ENCODE results near the gene ARPC5L.
A peak's percentile ranks its signal among the peaks of the same experiment; 100 is the strongest.

ARPC5L gene

GRCh38 chr9:124882231-124882630, 20.3 kb downstream of the ARPC5L start:
- TF ChIP-seq CTCF (conservative IDR thresholded peaks at IDR 0.05; ENCODE audit: low read depth): no peak
- H3K27ac ChIP-seq: no peak overlapping the region; the same call in 1 of the 2 replicates
- CTCF ChIA-PET: interaction anchor here (0.6 to 1.2 kb wide), 5 partner anchors 10 to 108 kb away, joined by 3 to 5 read pairs (median 3); partner anchors contain the start of gene WDR38
- POLR2A ChIA-PET (ENCODE audit: low non-redundant PET): no interaction called here
- DNase-seq (ENCODE audit: low spot score): no peak

GRCh38 chr9:124884376-124884775, 22.4 kb downstream of the ARPC5L start:
- ChIA-PET CTCF (interaction anchor here (0.6 kb wide), 1 partner anchor 10 kb away, joined by 3 read pairs; no protein-coding TSS in a partner anchor), POLR2A (ENCODE audit: low non-redundant PET) (no interaction called here)
- no peak for TF ChIP-seq CTCF (conservative IDR thresholded peaks at IDR 0.05; ENCODE audit: low read depth)
- no peak overlapping the region for H3K27ac ChIP-seq
- no peak for DNase-seq (ENCODE audit: low spot score)

GRCh38 chr9:124885551-124885950, 23.6 kb downstream of the ARPC5L start:
- ChIA-PET POLR2A (ENCODE audit: low non-redundant PET) (no interaction called here), CTCF (no interaction called here)

GRCh38 chr9:124886461-124886860, 24.5 kb downstream of the ARPC5L start:
- ChIA-PET POLR2A (ENCODE audit: low non-redundant PET) (no interaction called here), CTCF (interaction anchor here (0.6 to 0.7 kb wide), 2 partner anchors 23 to 75 kb away, joined by 3 to 4 read pairs; no protein-coding TSS in a partner anchor)
- no peak for DNase-seq (ENCODE audit: low spot score)
- H3K27ac ChIP-seq: peak overlapping the region; percentile 5
- no peak for TF ChIP-seq CTCF (conservative IDR thresholded peaks at IDR 0.05; ENCODE audit: low read depth)

More at GRCh38 chr9:124885551-124885950, 23.6 kb downstream of the ARPC5L start:
- DNase-seq (ENCODE audit: low spot score): no peak
- TF ChIP-seq CTCF (conservative IDR thresholded peaks at IDR 0.05; ENCODE audit: low read depth): no peak
- peak overlapping the region; percentile 5; the same call in 1 of the 2 replicates for H3K27ac ChIP-seq

- ChIA-PET CTCF (interaction anchor here (0.7 to 1.1 kb wide), 2 partner anchors 9 to 22 kb away, joined by 3 read pairs; no protein-coding TSS in a partner anchor), POLR2A (ENCODE audit: low non-redundant PET) (no interaction called here)
- no peak for TF ChIP-seq CTCF (conservative IDR thresholded peaks at IDR 0.05; ENCODE audit: low read depth)
- no peak for DNase-seq (ENCODE audit: low spot score)
- peak overlapping the region; percentile 5 for H3K27ac ChIP-seq
These were observed 25.0 kb downstream of the ARPC5L start for GRCh38 chr9:124886866-124887492.

GRCh38 chr9:124887832-124888231, 25.9 kb downstream of the ARPC5L start:
- H3K27ac ChIP-seq: peak overlapping the region; percentile 29
- no peak for TF ChIP-seq CTCF (conservative IDR thresholded peaks at IDR 0.05; ENCODE audit: low read depth)
- DNase-seq (ENCODE audit: low spot score): no peak
- CTCF ChIA-PET: interaction anchor here (0.5 to 1.4 kb wide), 4 partner anchors 10 to 287 kb away, joined by 3 to 8 read pairs (median 3); partner anchors contain the start of gene WDR38
- POLR2A ChIA-PET (ENCODE audit: low non-redundant PET): no interaction called here

Measured in RWPE1 (cell line).